IMR-90 (cell line): Measurements from ENCODE around the gene ELP4. TPM values are rescaled to one million over a fixed set of nuclear protein-coding genes. Genes with fewer than 3 reads are reported as not detected.

Source experiments
- ATAC-seq: fragments of 200-7000 bp; cut with Tn5 transposase; 2 replicates; pipeline ENCODE4 v1.9.1; 2020; ENCODE audit warnings: low read depth, mild to moderate bottlenecking, moderate library complexity
- BruUV-seq: library from RNA; stranded (reverse); fragments of 400-500 nt; replicated peaks from 2 replicates; lab custom pipeline; 2021; lab: Mats Ljungman, UMichigan
- CTCF ChIA-PET: fragments of 300-600 bp; formaldehyde crosslinking; extraction: SDS; loops from one replicate; lab custom pipeline; 2021; ENCODE audit warnings: antibody characterized with exemption; lab: Yijun Ruan, JAX
- POLR2A ChIA-PET: fragments of 300-600 bp; sonication (Branson Sonifier 250); formaldehyde crosslinking; loops from one replicate; lab custom pipeline; 2022; ENCODE audit warnings: antibody characterized with exemption; ENCODE audit not compliant: unreplicated experiment; lab: Charles Lee
- DNase-seq: peaks from one replicate; pipeline ENCODE4 v3.0.0; 2013
- H2AFZ ChIP-seq: replicated peaks from 2 replicates; pipeline ENCODE3; 2013; ENCODE audit warnings: low read length, mild to moderate bottlenecking; ENCODE audit not compliant: poor library complexity
- H2AK5ac ChIP-seq: 2 replicates; pipeline ENCODE4 v1.6.1; 2013; ENCODE audit warnings: low read depth, low read length, inconsistent platforms
- H2AK9ac ChIP-seq: replicated peaks from 2 replicates; pipeline ENCODE3; 2013; ENCODE audit warnings: mild to moderate bottlenecking, low read depth, low read length, moderate library complexity; ENCODE audit not compliant: poor library complexity
- H2BK120ac ChIP-seq: 2 replicates; pipeline ENCODE4 v1.6.1; 2013; ENCODE audit warnings: low read depth, low read length, inconsistent platforms
- H2BK15ac ChIP-seq: 3 replicates; pipeline ENCODE4 v1.6.1; 2013; ENCODE audit warnings: low read depth, low read length, inconsistent platforms
- H2BK20ac ChIP-seq: 2 replicates; pipeline ENCODE4 v1.6.1; 2013; ENCODE audit warnings: low read depth, mild to moderate bottlenecking, inconsistent platforms, low read length, moderate library complexity
- H2BK5ac ChIP-seq: 2 replicates; pipeline ENCODE4 v1.6.1; 2013; ENCODE audit warnings: mild to moderate bottlenecking, low read depth, low read length, inconsistent platforms; ENCODE audit not compliant: poor library complexity, severe bottlenecking
- H3K14ac ChIP-seq: replicated peaks from 2 replicates; pipeline ENCODE4 v1.6.1; 2013; ENCODE audit warnings: low read depth, low read length, inconsistent platforms
- H3K18ac ChIP-seq: 2 replicates; pipeline ENCODE4 v1.6.1; 2013; ENCODE audit warnings: low read depth, low read length, control low read depth
- H3K23ac ChIP-seq: 2 replicates; pipeline ENCODE4 v1.6.1; 2013; ENCODE audit warnings: low read depth, low read length, inconsistent platforms
- H3K27ac ChIP-seq: 2 replicates; pipeline ENCODE4 v1.5.1; 2013; ENCODE audit warnings: mild to moderate bottlenecking, control low read depth, low read length; ENCODE audit not compliant: insufficient read depth
- H3K27me3 ChIP-seq: 2 replicates; pipeline ENCODE4 v1.6.1; 2013; ENCODE audit warnings: low read length; ENCODE audit not compliant: control insufficient read depth, insufficient read depth
- H3K36me3 ChIP-seq: 2 replicates; pipeline ENCODE4 v1.6.1; 2013; ENCODE audit warnings: low read length, mixed read lengths; ENCODE audit not compliant: control insufficient read depth, insufficient read depth
- H3K4ac ChIP-seq: 2 replicates; pipeline ENCODE4 v1.6.1; 2013; ENCODE audit warnings: low read depth, low read length, inconsistent platforms
- H3K4me1 ChIP-seq: 2 replicates; pipeline ENCODE4 v1.6.1; 2013; ENCODE audit warnings: low read length, mixed read lengths; ENCODE audit not compliant: control insufficient read depth, insufficient read depth
- H3K4me2 ChIP-seq: 2 replicates; pipeline ENCODE4 v1.6.1; 2013; ENCODE audit warnings: low read depth, mild to moderate bottlenecking, control low read depth, low read length, moderate library complexity
- H3K4me3 ChIP-seq: 2 replicates; pipeline ENCODE4 v1.5.1; 2013; ENCODE audit warnings: low read depth, mild to moderate bottlenecking, control low read depth, low read length, moderate library complexity; ENCODE audit not compliant: insufficient read depth
- H3K56ac ChIP-seq: 2 replicates; pipeline ENCODE4 v1.6.1; 2013; ENCODE audit warnings: low read length, inconsistent platforms; ENCODE audit not compliant: insufficient read depth; ENCODE audit errors: extremely low read depth
- H3K79me1 ChIP-seq, 2 experiments: 2 replicates each; pipeline ENCODE4 v1.6.1; 2013; ENCODE audit warnings: low read length in 2 of 2, inconsistent platforms in 1 of 2, low read depth in 1 of 2
- H3K9ac ChIP-seq: 2 replicates; pipeline ENCODE4 v1.6.1; 2013; ENCODE audit warnings: low read depth, low read length, control low read depth
- H3K9me1 ChIP-seq: 2 replicates; pipeline ENCODE4 v1.6.1; 2013; ENCODE audit warnings: low read length, inconsistent platforms; ENCODE audit not compliant: insufficient read depth
- H3K9me3 ChIP-seq: 2 replicates; pipeline ENCODE4 v1.6.1; 2013; ENCODE audit warnings: low read length; ENCODE audit not compliant: control insufficient read depth, insufficient read depth
- H4K20me1 ChIP-seq: 2 replicates; pipeline ENCODE4 v1.6.1; 2013; ENCODE audit warnings: low read length, inconsistent platforms; ENCODE audit not compliant: insufficient read depth
- H4K5ac ChIP-seq: 2 replicates; pipeline ENCODE4 v1.6.1; 2013; ENCODE audit warnings: mild to moderate bottlenecking, low read depth, low read length, control low read depth
- H4K8ac ChIP-seq, 2 experiments: 2 replicates each; pipeline ENCODE4 v1.6.1; 2013; ENCODE audit warnings: low read depth in 2 of 2, low read length in 2 of 2, control low read depth in 1 of 2, inconsistent platforms in 1 of 2
- H4K91ac ChIP-seq: 2 replicates; pipeline ENCODE4 v1.6.1; 2013; ENCODE audit warnings: low read depth, low read length, inconsistent platforms; ENCODE audit not compliant: insufficient read depth
- BHLHE40 ChIP-seq: fragments of 150-350 bp; IDR thresholded peaks from 2 replicates; pipeline ENCODE4 v1.6.1; 2016; ENCODE audit warnings: mild to moderate bottlenecking, low read depth, low read length
- CEBPB ChIP-seq: IDR thresholded peaks from 2 replicates; pipeline ENCODE4 v1.6.1; 2012; ENCODE audit warnings: low read depth, low read length, improper control_type of control experiment
- CHD1 ChIP-seq: IDR thresholded peaks from 2 replicates; pipeline ENCODE4 v1.6.1; 2012; ENCODE audit warnings: low read depth, low read length, improper control_type of control experiment
- CTCF ChIP-seq: conservative IDR thresholded peaks from 2 replicates; pipeline ENCODE4 v1.5.1; 2012; ENCODE audit warnings: mild to moderate bottlenecking, low read depth, low read length, improper control_type of control experiment
- ELK1 ChIP-seq: fragments of 150-350 bp; IDR thresholded peaks from 2 replicates; pipeline ENCODE4 v1.6.1; 2016; ENCODE audit warnings: low read depth, mild to moderate bottlenecking, low read length, moderate library complexity, borderline replicate concordance
- FOS ChIP-seq: fragments of 150-350 bp; IDR thresholded peaks from 2 replicates; pipeline ENCODE4 v1.6.1; 2016; ENCODE audit warnings: low read depth, low read length
- MAZ ChIP-seq: IDR thresholded peaks from 2 replicates; pipeline ENCODE4 v1.6.1; 2012; ENCODE audit warnings: low read depth, mild to moderate bottlenecking, low read length, improper control_type of control experiment, moderate library complexity, borderline replicate concordance
- MXI1 ChIP-seq: IDR thresholded peaks from 2 replicates; pipeline ENCODE4 v1.6.1; 2012; ENCODE audit warnings: low read depth, mild to moderate bottlenecking, low read length, moderate library complexity, borderline replicate concordance
- NFE2L2 ChIP-seq: fragments of 150-350 bp; IDR thresholded peaks from 2 replicates; pipeline ENCODE4 v1.6.1; 2016; ENCODE audit warnings: low read depth, mild to moderate bottlenecking, low read length
- POLR2A ChIP-seq: IDR thresholded peaks from 2 replicates; pipeline ENCODE4 v1.6.1; 2012; ENCODE audit warnings: mild to moderate bottlenecking, low read depth, low read length
- RAD21 ChIP-seq: IDR thresholded peaks from 2 replicates; pipeline ENCODE4 v1.6.1; 2012; ENCODE audit warnings: low read length, improper control_type of control experiment
- SMC3 ChIP-seq: fragments of 150-350 bp; IDR thresholded peaks from 2 replicates; pipeline ENCODE4 v1.6.1; 2016; ENCODE audit warnings: low read depth, mild to moderate bottlenecking, antibody characterized with exemption, low read length, moderate library complexity
- USF2 ChIP-seq: fragments of 150-350 bp; IDR thresholded peaks from 2 replicates; pipeline ENCODE4 v1.6.1; 2017; ENCODE audit warnings: mild to moderate bottlenecking, antibody characterized with exemption, low read length, low read depth
- WGBS, 2 experiments: methylation state at CpG; one replicate each; pipeline versions ENCODE4 v1.1.5 to v1.1.7; 2013; ENCODE audit warnings: missing lambda C conversion rate in 2 of 2; ENCODE audit not compliant: insufficient read length in 1 of 2; ENCODE audit errors: extremely low coverage in 2 of 2; 5-methylcytosine and 5-hydroxymethylcytosine counted together
- dilution Hi-C: fragments of 300-500 bp; cut with HindIII; formaldehyde crosslinking; loops from one replicate; pipeline ENCODE4 v1.14.3; 2018; ENCODE audit warnings: low sequenced_read_pairs; ENCODE audit not compliant: unreplicated experiment
- in situ Hi-C: fragments of 300-500 bp; cut with MboI; formaldehyde crosslinking; loops from 3 replicates; pipeline ENCODE4 v1.14.3; 2019; ENCODE audit warnings: low sequenced_read_pairs, inconsistent platforms, mixed read lengths
- intact Hi-C: fragments of 100-400 bp; cut with micrococcal nuclease; formaldehyde crosslinking; loops from 2 replicates; pipeline ENCODE4 v1.10.0; 2022
- polyA plus RNA-seq, 3 experiments: library from polyadenylated mRNA; depleted of rRNA; stranded (reverse); fragments of >200 nt; gene quantifications; 2 replicates each; pipeline ENCODE4 v1.2.3, GENCODE V29; 2012; ENCODE audit warnings: low replicate concordance in 1 of 3
- total RNA-seq: library from RNA; depleted of rRNA; stranded (reverse); fragments of >200 nt; gene quantifications from 2 replicates; pipeline ENCODE4 v1.2.3, GENCODE V29; 2012

ELP4 gene
- total and polyA plus RNA-seq, 2 of the 4 experiments (the other 2 are of a cell fraction), result 8.4 to 20.4 TPM

GRCh38 chr11:31608995-31609394 lies 99.4 kb downstream of the ELP4 start:
- H3K27ac ChIP-seq, result no peak overlapping the region
- no peaks in the 10 kb centered on the region for H4K20me1 ChIP-seq
- H2BK20ac ChIP-seq, result no peak overlapping the region
- ChIA-PET POLR2A (no interaction called here), CTCF (no interaction called here)
- ATAC-seq (no peak), DNase-seq (no peak)
- H3K9ac ChIP-seq, result no peak overlapping the region
- H3K18ac ChIP-seq, result no peak overlapping the region
- no peak overlapping the region for H3K4me3 ChIP-seq
- no CpG with 5 or more reads among the region's 8 CpGs for WGBS, 2 experiments
- dilution Hi-C loops, result no loop called here
- BruUV-seq, result no TSS peak
- no peaks in the 10 kb centered on the region for H3K9me3 ChIP-seq
- no peaks in the 10 kb centered on the region for H3K9me1 ChIP-seq
- H4K5ac ChIP-seq, result no peak overlapping the region
- no peak overlapping the region for H2AK5ac ChIP-seq
- H2BK15ac ChIP-seq, result no peak overlapping the region
- no peak overlapping the region for H2AK9ac ChIP-seq
- no peak overlapping the region for H3K56ac ChIP-seq
- no peaks in the 10 kb centered on the region for H3K4me1 ChIP-seq
- no peak overlapping the region for H3K23ac ChIP-seq
- intact Hi-C loops, result no loop called here
- no peak for TF ChIP-seq CHD1
- TF ChIP-seq POLR2A, result no peak
- TF ChIP-seq MXI1, result no peak
- TF ChIP-seq RAD21, result no peak
- TF ChIP-seq NFE2L2, result no peak
- no peak for TF ChIP-seq MAZ
- no peak for TF ChIP-seq USF2
- no peak for TF ChIP-seq SMC3
- TF ChIP-seq CEBPB, result no peak
- TF ChIP-seq FOS, result no peak
- no peak for TF ChIP-seq CTCF
- TF ChIP-seq ELK1, result no peak
- TF ChIP-seq BHLHE40, result no peak
- no peak overlapping the region for H2BK120ac ChIP-seq
- no peak overlapping the region for H3K4me2 ChIP-seq
- H3K27me3 ChIP-seq, result no peaks in the 10 kb centered on the region
- no peak overlapping the region for H3K4ac ChIP-seq
- no peaks in the 10 kb centered on the region for H3K36me3 ChIP-seq
- H4K8ac ChIP-seq, result no peak overlapping the region
- in situ Hi-C loops, result no loop called here
- no peak overlapping the region for H3K14ac ChIP-seq
- no peak overlapping the region for H2BK5ac ChIP-seq
- no peak overlapping the region for H2AFZ ChIP-seq
- H4K91ac ChIP-seq, result no peak overlapping the region
- no peaks in the 10 kb centered on the region for H3K79me1 ChIP-seq
